Measurements from ENCODE around the gene DOK7.
"Not testable (repeated sequence)": the region's sequence is repeated elsewhere in the genome, so short reads cannot be mapped to it uniquely, and the experiment has no call there.

The DOK7 gene

GRCh38 chr4:3443750-3444309 is 19.3 kb upstream of the DOK7 start:
- DNase-seq, result no peak

- DNase-seq, result no peak
These were observed 18.6 kb upstream of the DOK7 start for GRCh38 chr4:3444351-3445110.

- no peak for DNase-seq
These were observed 17.8 kb upstream of the DOK7 start for GRCh38 chr4:3445111-3445820.

GRCh38 chr4:3445829-3446545 is 17.1 kb upstream of the DOK7 start:
- no peak for DNase-seq

- no peak for DNase-seq
These were observed 16.3 kb upstream of the DOK7 start for GRCh38 chr4:3446631-3447320.

GRCh38 chr4:3447431-3448395 is 15.4 kb upstream of the DOK7 start:
- no peak for DNase-seq

- DNase-seq, result no peak
These were observed 14.0 kb upstream of the DOK7 start for GRCh38 chr4:3449047-3449573.

GRCh38 chr4:3449574-3450534 is 13.3 kb upstream of the DOK7 start:
- DNase-seq, result no peak

- DNase-seq, result no peak
These were observed 12.5 kb upstream of the DOK7 start for GRCh38 chr4:3450643-3451042.

- no peak for DNase-seq
These were observed 11.2 kb upstream of the DOK7 start for GRCh38 chr4:3451956-3452355.

- DNase-seq, result no peak
These were observed 10.7 kb upstream of the DOK7 start for GRCh38 chr4:3452376-3452775.

GRCh38 chr4:3455596-3455995 is 7.5 kb upstream of the DOK7 start:
- not testable (repeated sequence) for DNase-seq

GRCh38 chr4:3458371-3458770 is 4.7 kb upstream of the DOK7 start:
- DNase-seq, result no peak

GRCh38 chr4:3459156-3459555 is 4.0 kb upstream of the DOK7 start:
- DNase-seq, result not testable (repeated sequence)

GRCh38 chr4:3460926-3461325 is 2.2 kb upstream of the DOK7 start:
- DNase-seq, result no peak

GRCh38 chr4:3461515-3462291 is 1.4 kb upstream of the DOK7 start:
- no peak for DNase-seq

- no peak for DNase-seq
These were observed 751 bp upstream of the DOK7 start for GRCh38 chr4:3462321-3462789.

GRCh38 chr4:3463556-3464348 is 646 bp downstream of the DOK7 start:
- no peak for DNase-seq
